Measurements from ENCODE around the gene XXYLT1.
"Not testable (repeated sequence)": the region's sequence is repeated elsewhere in the genome, so short reads cannot be mapped to it uniquely, and the experiment has no call there.

XXYLT1 gene

GRCh38 chr3:195087840-195088601, 182.9 kb downstream of the XXYLT1 start:
- DNase-seq, result not testable (repeated sequence)

GRCh38 chr3:195087328-195087727, 183.6 kb downstream of the XXYLT1 start:
- DNase-seq, result no peak

GRCh38 chr3:195086885-195087284, 184.1 kb downstream of the XXYLT1 start:
- DNase-seq, result no peak

- no peak for DNase-seq
Observed at GRCh38 chr3:195086341-195086740, 184.6 kb downstream of the XXYLT1 start.

GRCh38 chr3:195085356-195086130, 185.4 kb downstream of the XXYLT1 start:
- no peak for DNase-seq

GRCh38 chr3:195084746-195085145, 186.2 kb downstream of the XXYLT1 start:
- no peak for DNase-seq

- no peak for DNase-seq
Observed at GRCh38 chr3:195083659-195084058, 187.3 kb downstream of the XXYLT1 start.

GRCh38 chr3:195082811-195083210, 188.1 kb downstream of the XXYLT1 start:
- no peak for DNase-seq

- peak; percentile 94 for DNase-seq
Observed at GRCh38 chr3:195081242-195081963, 189.6 kb downstream of the XXYLT1 start.

- DNase-seq, result peak; percentile 94
Observed at GRCh38 chr3:195080571-195081151, 190.3 kb downstream of the XXYLT1 start.

- peak; percentile 41 for DNase-seq
Observed at GRCh38 chr3:195080125-195080524, 190.8 kb downstream of the XXYLT1 start.

- no peak for DNase-seq
Observed at GRCh38 chr3:195079636-195080035, 191.3 kb downstream of the XXYLT1 start.

GRCh38 chr3:195078891-195079440, 192.0 kb downstream of the XXYLT1 start:
- DNase-seq, result no peak

GRCh38 chr3:195077611-195078540, 193.1 kb downstream of the XXYLT1 start:
- DNase-seq, result no peak

- no peak for DNase-seq
Observed at GRCh38 chr3:195076981-195077610, 193.9 kb downstream of the XXYLT1 start.

GRCh38 chr3:195075941-195076875, 194.8 kb downstream of the XXYLT1 start:
- DNase-seq, result no peak

GRCh38 chr3:195075199-195075940, 195.6 kb downstream of the XXYLT1 start:
- DNase-seq, result no peak

- DNase-seq, result no peak
Observed at GRCh38 chr3:195073866-195074860, 196.8 kb downstream of the XXYLT1 start.

All from DMS79 treated with DMSO at 0.1 percent for 48 hours (cell line).